HUDEP-2 (cell line): Measurements from ENCODE around the gene DDX53.

Source experiments
- DNase-seq, 76 experiments: peaks; one replicate each; lab custom pipeline; 2025; ENCODE audit not compliant: unreplicated experiment in 76 of 76; lab: John Stamatoyannopoulos, UW

The DDX53 gene

GRCh38 chrX:22999696-23000223, at the start of gene DDX53:
Gene DDX53, plus strand, starts transcription at chrX:22999960. Its CDS starts 98 bp downstream, at chrX:23000058.
- no peak for DNase-seq

- DNase-seq = peak in 5 of 76 experiments; percentile 0 to 4 (median 1)
These were observed 49.2 kb upstream of the DDX53 start for GRCh38 chrX:22950269-22951266.

- DNase-seq = peak in 1 of 76 experiments; percentile 0
These were observed 47.8 kb upstream of the DDX53 start for GRCh38 chrX:22952010-22952409.

- no peak for DNase-seq
These were observed 41.5 kb upstream of the DDX53 start for GRCh38 chrX:22958250-22958649.

- DNase-seq = no peak
These were observed 40.4 kb upstream of the DDX53 start for GRCh38 chrX:22959204-22959920.

- DNase-seq = no peak
These were observed 36.6 kb upstream of the DDX53 start for GRCh38 chrX:22963196-22963595.

- no peak for DNase-seq
These were observed 31.3 kb upstream of the DDX53 start for GRCh38 chrX:22968494-22968893.

GRCh38 chrX:22969411-22969810, 30.3 kb upstream of the DDX53 start:
- no peak for DNase-seq

- no peak for DNase-seq
These were observed 28.9 kb upstream of the DDX53 start for GRCh38 chrX:22970861-22971260.

GRCh38 chrX:22974616-22975015, 25.1 kb upstream of the DDX53 start:
- no peak for DNase-seq

GRCh38 chrX:22975786-22976185, 24.0 kb upstream of the DDX53 start:
- no peak for DNase-seq

- DNase-seq = no peak
These were observed 13.8 kb upstream of the DDX53 start for GRCh38 chrX:22985958-22986357.

GRCh38 chrX:22987452-22987851, 12.3 kb upstream of the DDX53 start:
- DNase-seq = no peak

GRCh38 chrX:23003116-23003515, 3.4 kb downstream of the DDX53 start:
- DNase-seq = no peak

- peak in 3 of 76 experiments; percentile 0 to 2 (median 0) for DNase-seq
These were observed 8.8 kb downstream of the DDX53 start for GRCh38 chrX:23008431-23009099.

GRCh38 chrX:23012162-23012561, 12.4 kb downstream of the DDX53 start:
- DNase-seq = no peak

- DNase-seq = no peak
These were observed 12.9 kb downstream of the DDX53 start for GRCh38 chrX:23012636-23013035.

GRCh38 chrX:23013366-23013765, 13.6 kb downstream of the DDX53 start:
- no peak for DNase-seq

- DNase-seq = no peak
These were observed 31.8 kb downstream of the DDX53 start for GRCh38 chrX:23031600-23031999.

GRCh38 chrX:23035493-23035892, 35.7 kb downstream of the DDX53 start:
- peak in 1 of 76 experiments; percentile 1 for DNase-seq

- no peak for DNase-seq
These were observed 46.7 kb downstream of the DDX53 start for GRCh38 chrX:23046443-23046842.
